GM12891 (cell line): ENCODE data around the gene TNFAIP2.

Source experiments
- PAX5 ChIP-seq: IDR thresholded peaks from 2 replicates; pipeline ENCODE4 v1.6.1; 2011; ENCODE audit warnings: low read length, moderate library complexity, mild to moderate bottlenecking; ENCODE audit not compliant: insufficient read depth, severe bottlenecking
- POLR2A ChIP-seq: IDR thresholded peaks from 2 replicates; pipeline ENCODE4 v1.6.1; 2011; ENCODE audit warnings: low read depth, low read length, control low read depth
- POLR2AphosphoS5 ChIP-seq: IDR thresholded peaks from 2 replicates; pipeline ENCODE4 v1.6.1; 2011; ENCODE audit warnings: low read depth, low read length, control low read depth
- POU2F2 ChIP-seq: IDR thresholded peaks from 2 replicates; pipeline ENCODE4 v1.6.1; 2011; ENCODE audit warnings: low read depth, mild to moderate bottlenecking, control low read depth, low read length, moderate library complexity
- SPI1 ChIP-seq: IDR thresholded peaks from 2 replicates; pipeline ENCODE4 v1.6.1; 2011; ENCODE audit warnings: low read depth, low read length, control low read depth
- TAF1 ChIP-seq: IDR thresholded peaks from 2 replicates; pipeline ENCODE4 v1.6.1; 2011; ENCODE audit warnings: low read depth, low read length, control low read depth

DNA sequence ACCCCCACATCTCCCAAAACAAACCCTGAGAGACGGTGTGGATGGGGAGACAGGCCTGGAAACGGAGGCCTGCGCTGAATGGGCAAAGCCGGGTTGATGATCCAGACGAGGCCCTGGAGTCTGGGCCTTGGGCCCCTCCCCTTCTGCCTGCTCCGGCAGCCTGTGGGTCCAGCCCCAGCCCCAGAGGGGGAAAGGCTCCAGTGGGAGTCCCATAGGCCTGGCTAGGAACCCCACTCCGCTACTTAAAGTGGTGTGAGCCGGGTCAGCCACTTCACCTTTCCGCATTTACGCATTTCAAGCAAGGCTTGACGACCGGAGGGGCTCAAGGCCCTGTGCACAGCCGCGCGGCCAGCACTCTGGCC, 695 bp upstream of the TNFAIP2 start:
- no peak for TF ChIP-seq POLR2A
- no peak for TF ChIP-seq POLR2AphosphoS5
- TF ChIP-seq POU2F2 = no peak
- no peak for TF ChIP-seq TAF1
- no peak for TF ChIP-seq PAX5
- no peak for TF ChIP-seq SPI1
